HEK293 (cell line): ENCODE data around the gene RNF224.

Experiments
- CTCF ChIA-PET: fragments of 350-600 bp; formaldehyde crosslinking; extraction: SDS; loops from one replicate; lab custom pipeline; 2021; ENCODE audit warnings: antibody characterized with exemption; lab: Yijun Ruan, JAX
- POLR2A ChIA-PET: fragments of 300-600 bp; formaldehyde crosslinking; extraction: SDS; loops from one replicate; lab custom pipeline; 2020; ENCODE audit warnings: antibody characterized with exemption, inconsistent platforms; lab: Yijun Ruan, JAX
- H3K27ac ChIP-seq: fragments of 200-500 bp; sonication (Bioruptor generic); 2 replicates; pipeline ENCODE4 v1.5.1; 2014; ENCODE audit warnings: low read depth, low read length, control low read depth, inconsistent platforms; ENCODE audit errors: extremely low read depth
- H3K36me3 ChIP-seq, 2 experiments: fragments of 200-500 bp in 1 of 2; sonication (Bioruptor generic) in 1 of 2; 1 replicate in 1 of 2; 2 replicates in 1 of 2; pipeline ENCODE4 v1.5.1; 2014 to 2017; ENCODE audit warnings: inconsistent platforms in 2 of 2, low read length in 2 of 2; ENCODE audit not compliant: control insufficient read depth in 2 of 2, insufficient read depth in 1 of 2
- H3K4me1 ChIP-seq: fragments of 200-500 bp; sonication (Bioruptor generic); 2 replicates; pipeline ENCODE4 v1.5.1; 2014; ENCODE audit warnings: mild to moderate bottlenecking, low read length, inconsistent platforms; ENCODE audit not compliant: control insufficient read depth, insufficient read depth
- H3K4me3 ChIP-seq: 2 replicates; pipeline ENCODE4 v1.5.1; 2011; ENCODE audit warnings: low read depth, mild to moderate bottlenecking, control low read depth, low read length, moderate library complexity
- H3K9me3 ChIP-seq: fragments of 200-500 bp; sonication (Bioruptor generic); 2 replicates; pipeline ENCODE4 v1.5.1; 2014; ENCODE audit warnings: low read depth, low read length, inconsistent platforms; ENCODE audit not compliant: control insufficient read depth, insufficient read depth
- FEZF1 ChIP-seq: fragments of 450-650 bp; formaldehyde crosslinking; IDR thresholded peaks from 2 replicates; pipeline ENCODE4 v1.5.1; 2016; ENCODE audit warnings: missing biosample characterization, missing genetic modification characterization
- GLI4 ChIP-seq: fragments of 450-650 bp; formaldehyde crosslinking; IDR thresholded peaks from 2 replicates; pipeline ENCODE4 v1.5.1; 2016; ENCODE audit warnings: missing biosample characterization, missing genetic modification characterization
- HOXC10 ChIP-seq: sonication (generic); formaldehyde crosslinking; IDR thresholded peaks from 2 replicates; pipeline ENCODE4 v1.8.1; 2023; ENCODE audit warnings: mild to moderate bottlenecking, missing genetic modification reagents
- KLF1 ChIP-seq: fragments of 450-650 bp; formaldehyde crosslinking; IDR thresholded peaks from 2 replicates; pipeline ENCODE4 v1.5.1; 2016; ENCODE audit warnings: missing biosample characterization, missing genetic modification characterization
- KLF16 ChIP-seq: fragments of 450-650 bp; formaldehyde crosslinking; IDR thresholded peaks from 2 replicates; pipeline ENCODE4 v1.5.1; 2017; ENCODE audit warnings: missing biosample characterization, missing genetic modification characterization
- SP7 ChIP-seq: fragments of 450-650 bp; formaldehyde crosslinking; IDR thresholded peaks from 2 replicates; pipeline ENCODE4 v1.5.1; 2016; ENCODE audit warnings: missing biosample characterization, missing genetic modification characterization
- YY2 ChIP-seq: fragments of 450-650 bp; formaldehyde crosslinking; IDR thresholded peaks from 2 replicates; pipeline ENCODE4 v1.5.1; 2016; ENCODE audit warnings: missing biosample characterization, missing genetic modification characterization
- ZFHX2 ChIP-seq: fragments of 450-650 bp; formaldehyde crosslinking; conservative IDR thresholded peaks from 2 replicates; pipeline ENCODE4 v1.5.1; 2016; ENCODE audit warnings: missing biosample characterization, missing genetic modification characterization
- ZFP41 ChIP-seq: fragments of 450-650 bp; formaldehyde crosslinking; IDR thresholded peaks from 2 replicates; pipeline ENCODE4 v1.5.1; 2016; ENCODE audit warnings: missing biosample characterization, missing genetic modification characterization, borderline replicate concordance
- ZFP69B ChIP-seq: fragments of 450-650 bp; formaldehyde crosslinking; IDR thresholded peaks from 2 replicates; pipeline ENCODE4 v1.5.1; 2016; ENCODE audit warnings: missing biosample characterization, missing genetic modification characterization
- ZNF114 ChIP-seq: fragments of 450-650 bp; formaldehyde crosslinking; IDR thresholded peaks from 2 replicates; pipeline ENCODE4 v1.5.0; 2017; ENCODE audit warnings: missing biosample characterization, missing genetic modification characterization
- ZNF266 ChIP-seq: fragments of 450-650 bp; formaldehyde crosslinking; IDR thresholded peaks from 2 replicates; pipeline ENCODE4 v1.5.1; 2016; ENCODE audit warnings: missing biosample characterization, missing genetic modification characterization, low read depth
- ZNF292 ChIP-seq: fragments of 450-650 bp; formaldehyde crosslinking; IDR thresholded peaks from 2 replicates; pipeline ENCODE4 v1.5.1; 2016; ENCODE audit warnings: low read depth, missing biosample characterization, missing genetic modification characterization, borderline replicate concordance
- ZNF302 ChIP-seq: fragments of 450-650 bp; formaldehyde crosslinking; IDR thresholded peaks from 2 replicates; pipeline ENCODE4 v1.5.1; 2016; ENCODE audit warnings: missing biosample characterization, missing genetic modification characterization, low read depth
- ZNF423 ChIP-seq: fragments of 450-650 bp; formaldehyde crosslinking; IDR thresholded peaks from 2 replicates; pipeline ENCODE4 v1.5.1; 2016; ENCODE audit warnings: missing biosample characterization, missing genetic modification characterization
- ZNF501 ChIP-seq: fragments of 450-650 bp; formaldehyde crosslinking; IDR thresholded peaks from 2 replicates; pipeline ENCODE4 v1.5.1; 2016; ENCODE audit warnings: missing biosample characterization, missing genetic modification characterization
- ZNF555 ChIP-seq: fragments of 450-650 bp; formaldehyde crosslinking; conservative IDR thresholded peaks from 2 replicates; pipeline ENCODE4 v1.5.1; 2017; ENCODE audit warnings: missing biosample characterization, mild to moderate bottlenecking, missing genetic modification characterization, inconsistent platforms
- ZNF558 ChIP-seq: fragments of 450-650 bp; formaldehyde crosslinking; IDR thresholded peaks from 2 replicates; pipeline ENCODE4 v1.5.1; 2016; ENCODE audit warnings: missing biosample characterization, missing genetic modification characterization
- ZNF600 ChIP-seq: fragments of 450-650 bp; formaldehyde crosslinking; IDR thresholded peaks from 2 replicates; pipeline ENCODE4 v1.5.1; 2016; ENCODE audit warnings: missing biosample characterization, missing genetic modification characterization
- ZNF623 ChIP-seq: fragments of 450-650 bp; formaldehyde crosslinking; IDR thresholded peaks from 2 replicates; pipeline ENCODE4 v1.5.1; 2016; ENCODE audit warnings: missing biosample characterization, missing genetic modification characterization
- ZNF76 ChIP-seq: fragments of 450-650 bp; formaldehyde crosslinking; IDR thresholded peaks from 2 replicates; pipeline ENCODE4; 2016; ENCODE audit warnings: low read depth, missing biosample characterization, missing genetic modification characterization, borderline replicate concordance
- ZNF777 ChIP-seq: fragments of 450-650 bp; formaldehyde crosslinking; IDR thresholded peaks from 2 replicates; pipeline ENCODE4 v1.5.1; 2017; ENCODE audit warnings: missing biosample characterization, missing genetic modification characterization, borderline replicate concordance
- ZNF785 ChIP-seq: fragments of 450-650 bp; formaldehyde crosslinking; IDR thresholded peaks from 2 replicates; pipeline ENCODE4 v1.5.1; 2016; ENCODE audit warnings: missing biosample characterization, missing genetic modification characterization
- ZSCAN16 ChIP-seq: fragments of 450-650 bp; formaldehyde crosslinking; IDR thresholded peaks from 2 replicates; pipeline ENCODE4 v1.5.1; 2016; ENCODE audit warnings: missing biosample characterization, missing genetic modification characterization
- ZSCAN23 ChIP-seq: fragments of 450-650 bp; formaldehyde crosslinking; IDR thresholded peaks from 2 replicates; pipeline ENCODE4 v1.5.1; 2016; ENCODE audit warnings: missing biosample characterization, missing genetic modification characterization
- TF ChIP-seq, protein P1 (sequence below): fragments of 450-650 bp; formaldehyde crosslinking; IDR thresholded peaks from 2 replicates; pipeline ENCODE4 v1.5.1; 2016; ENCODE audit warnings: missing biosample characterization, missing genetic modification characterization
- TF ChIP-seq, protein P2 (sequence below): fragments of 450-650 bp; formaldehyde crosslinking; IDR thresholded peaks from 2 replicates; pipeline ENCODE4 v1.5.1; 2016; ENCODE audit warnings: missing biosample characterization, missing genetic modification characterization
- TF ChIP-seq, protein P3 (sequence below): fragments of 450-650 bp; formaldehyde crosslinking; IDR thresholded peaks from 2 replicates; pipeline ENCODE4 v1.5.1; 2016; ENCODE audit warnings: missing biosample characterization, missing genetic modification characterization

RNF224 gene

DNA sequence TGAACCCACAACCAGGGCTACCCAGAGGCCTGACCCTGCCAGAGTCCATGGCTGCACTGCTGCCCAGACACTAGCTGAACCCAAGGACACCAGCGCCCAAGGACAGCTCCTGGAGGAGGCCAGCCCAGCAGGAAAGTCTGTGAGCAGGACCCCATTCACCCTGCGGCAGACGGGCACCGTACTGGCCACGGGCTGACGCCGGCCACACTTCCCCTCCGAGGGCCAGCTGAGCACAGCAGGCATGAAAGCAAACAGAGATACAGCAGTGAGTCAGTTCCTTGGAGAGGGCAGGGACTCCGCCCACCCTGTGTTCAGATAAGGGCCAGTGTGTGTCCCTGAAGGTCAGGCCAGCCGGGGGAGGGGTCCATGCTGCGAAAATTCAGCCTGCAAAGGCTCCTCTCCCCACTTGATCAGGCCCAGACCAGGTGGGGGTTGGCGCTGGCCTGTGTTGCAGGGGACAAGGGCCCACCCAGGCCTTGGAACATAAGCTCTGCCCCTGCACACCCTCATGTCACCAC is 8.5 kb upstream of the RNF224 start:
- Histone ChIP-seq H3K4me1 (peaks cover 4% of the 10 kb centered on the region), H3K9me3 (no peaks in the 10 kb centered on the region), H3K36me3 (peaks cover 0 to 57% of the 10 kb centered on the region in 2 experiments; a peak in 1 of 3 replicates), H3K4me3 (no peak overlapping the region), H3K27ac (no peak overlapping the region)
- CTCF ChIA-PET: interaction anchor here (0.7 to 1.1 kb wide), 3 partner anchors 8 to 27 kb away, joined by 4 to 5 read pairs (median 4); partner anchors contain the start of gene RNF224
- POLR2A ChIA-PET: interaction anchor here (0.6 to 17.2 kb wide), 10 partner anchors 10 to 378 kb away, joined by 3 to 304 read pairs (median 6); partner anchors contain the start of genes MAN1B1, NDOR1, TMEM203 and TPRN
- TF ChIP-seq ZFHX2 (tag by site-specific recombination) (peak; percentile 28; the same call in 1 of the 2 replicates), ZNF600 (tag by site-specific recombination) (0 out of 2 replicates have a peak, but pooled peaks have one; percentile 20), SP7 (tag by site-specific recombination) (0 out of 2 replicates have a peak, but pooled peaks have one; percentile 28), YY2 (tag by site-specific recombination) (no peak), KLF1 (tag by site-specific recombination) (peak; percentile 93), GLI4 (tag by site-specific recombination) (peak; percentile 80; the same call in 1 of the 2 replicates), ZNF558 (tag by site-specific recombination) (no peak), ZNF501 (tag by site-specific recombination) (no peak), HOXC10 (no peak), ZNF777 (no peak), ZNF623 (tag by site-specific recombination) (no peak), ZNF292 (tag by site-specific recombination) (no peak), ZSCAN23 (tag by site-specific recombination) (no peak), FEZF1 (tag by site-specific recombination) (no peak), ZNF785 (tag by site-specific recombination) (no peak), ZNF555 (tag by site-specific recombination) (no peak), ZFP41 (tag by site-specific recombination) (no peak), ZNF423 (tag by site-specific recombination) (no peak), ZFP69B (0 out of 2 replicates have a peak, but pooled peaks have one; percentile 18), ZNF76 (no peak), ZNF266 (tag by site-specific recombination) (no peak), ZSCAN16 (tag by site-specific recombination) (no peak), ZNF114 (no peak), KLF16 (tag by site-specific recombination) (no peak), ZNF302 (no peak)
- TF ChIP-seq, protein P1, sequence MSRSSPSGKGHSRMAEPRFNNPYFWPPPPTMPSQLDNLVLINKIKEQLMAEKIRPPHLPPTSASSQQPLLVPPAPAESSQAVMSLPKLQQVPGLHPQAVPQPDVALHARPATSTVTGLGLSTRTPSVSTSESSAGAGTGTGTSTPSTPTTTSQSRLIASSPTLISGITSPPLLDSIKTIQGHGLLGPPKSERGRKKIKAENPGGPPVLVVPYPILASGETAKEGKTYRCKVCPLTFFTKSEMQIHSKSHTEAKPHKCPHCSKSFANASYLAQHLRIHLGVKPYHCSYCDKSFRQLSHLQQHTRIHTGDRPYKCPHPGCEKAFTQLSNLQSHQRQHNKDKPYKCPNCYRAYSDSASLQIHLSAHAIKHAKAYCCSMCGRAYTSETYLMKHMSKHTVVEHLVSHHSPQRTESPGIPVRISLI (tag by site-specific recombination): no peak
- TF ChIP-seq, protein P2, sequence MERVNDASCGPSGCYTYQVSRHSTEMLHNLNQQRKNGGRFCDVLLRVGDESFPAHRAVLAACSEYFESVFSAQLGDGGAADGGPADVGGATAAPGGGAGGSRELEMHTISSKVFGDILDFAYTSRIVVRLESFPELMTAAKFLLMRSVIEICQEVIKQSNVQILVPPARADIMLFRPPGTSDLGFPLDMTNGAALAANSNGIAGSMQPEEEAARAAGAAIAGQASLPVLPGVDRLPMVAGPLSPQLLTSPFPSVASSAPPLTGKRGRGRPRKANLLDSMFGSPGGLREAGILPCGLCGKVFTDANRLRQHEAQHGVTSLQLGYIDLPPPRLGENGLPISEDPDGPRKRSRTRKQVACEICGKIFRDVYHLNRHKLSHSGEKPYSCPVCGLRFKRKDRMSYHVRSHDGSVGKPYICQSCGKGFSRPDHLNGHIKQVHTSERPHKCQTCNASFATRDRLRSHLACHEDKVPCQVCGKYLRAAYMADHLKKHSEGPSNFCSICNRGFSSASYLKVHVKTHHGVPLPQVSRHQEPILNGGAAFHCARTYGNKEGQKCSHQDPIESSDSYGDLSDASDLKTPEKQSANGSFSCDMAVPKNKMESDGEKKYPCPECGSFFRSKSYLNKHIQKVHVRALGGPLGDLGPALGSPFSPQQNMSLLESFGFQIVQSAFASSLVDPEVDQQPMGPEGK: peak; percentile 53; the same call in 1 of the 2 replicates
- TF ChIP-seq, protein P3, sequence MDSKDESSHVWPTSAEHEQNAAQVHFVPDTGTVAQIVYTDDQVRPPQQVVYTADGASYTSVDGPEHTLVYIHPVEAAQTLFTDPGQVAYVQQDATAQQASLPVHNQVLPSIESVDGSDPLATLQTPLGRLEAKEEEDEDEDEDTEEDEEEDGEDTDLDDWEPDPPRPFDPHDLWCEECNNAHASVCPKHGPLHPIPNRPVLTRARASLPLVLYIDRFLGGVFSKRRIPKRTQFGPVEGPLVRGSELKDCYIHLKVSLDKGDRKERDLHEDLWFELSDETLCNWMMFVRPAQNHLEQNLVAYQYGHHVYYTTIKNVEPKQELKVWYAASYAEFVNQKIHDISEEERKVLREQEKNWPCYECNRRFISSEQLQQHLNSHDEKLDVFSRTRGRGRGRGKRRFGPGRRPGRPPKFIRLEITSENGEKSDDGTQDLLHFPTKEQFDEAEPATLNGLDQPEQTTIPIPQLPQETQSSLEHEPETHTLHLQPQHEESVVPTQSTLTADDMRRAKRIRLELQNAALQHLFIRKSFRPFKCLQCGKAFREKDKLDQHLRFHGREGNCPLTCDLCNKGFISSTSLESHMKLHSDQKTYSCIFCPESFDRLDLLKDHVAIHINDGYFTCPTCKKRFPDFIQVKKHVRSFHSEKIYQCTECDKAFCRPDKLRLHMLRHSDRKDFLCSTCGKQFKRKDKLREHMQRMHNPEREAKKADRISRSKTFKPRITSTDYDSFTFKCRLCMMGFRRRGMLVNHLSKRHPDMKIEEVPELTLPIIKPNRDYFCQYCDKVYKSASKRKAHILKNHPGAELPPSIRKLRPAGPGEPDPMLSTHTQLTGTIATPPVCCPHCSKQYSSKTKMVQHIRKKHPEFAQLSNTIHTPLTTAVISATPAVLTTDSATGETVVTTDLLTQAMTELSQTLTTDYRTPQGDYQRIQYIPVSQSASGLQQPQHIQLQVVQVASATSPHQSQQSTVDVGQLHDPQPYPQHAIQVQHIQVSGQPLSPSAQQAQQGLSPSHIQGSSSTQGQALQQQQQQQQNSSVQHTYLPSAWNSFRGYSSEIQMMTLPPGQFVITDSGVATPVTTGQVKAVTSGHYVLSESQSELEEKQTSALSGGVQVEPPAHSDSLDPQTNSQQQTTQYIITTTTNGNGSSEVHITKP (tag by site-specific recombination): no peak
